DLD1 (cell line): ENCODE data around the gene CHMP5.

ENCODE experiments used
- in situ Hi-C: cut with HindIII; loops from 2 replicates; pipeline ENCODE4 v1.10.0; 2017; ENCODE audit warnings: low sequenced_read_pairs

The CHMP5 gene

GRCh38 chr9:33273266-33273971, 8.6 kb downstream of the CHMP5 start:
- in situ Hi-C loops, result loop anchor here (10.0 kb wide), 1 partner anchor 131 kb away; the partner anchor contains the start of gene AQP7

GRCh38 chr9:33273972-33274328, 9.1 kb downstream of the CHMP5 start:
- in situ Hi-C loops, result loop anchor here (10.0 kb wide), 1 partner anchor 131 kb away; the partner anchor contains the start of gene AQP7

- in situ Hi-C loops, result loop anchor here (10.0 kb wide), 1 partner anchor 127 kb away; the partner anchor contains the start of gene AQP7
Observed at GRCh38 chr9:33277484-33277883, 12.6 kb downstream of the CHMP5 start.

- in situ Hi-C loops, result no loop called here
Observed at GRCh38 chr9:33285502-33285901, 20.7 kb downstream of the CHMP5 start.

GRCh38 chr9:33287087-33287490, 22.2 kb downstream of the CHMP5 start:
- in situ Hi-C loops, result no loop called here

- in situ Hi-C loops, result no loop called here
Observed at GRCh38 chr9:33288235-33288634, 23.4 kb downstream of the CHMP5 start.

- in situ Hi-C loops, result no loop called here
Observed at GRCh38 chr9:33288828-33289483, 24.1 kb downstream of the CHMP5 start.

- in situ Hi-C loops, result no loop called here
Observed at GRCh38 chr9:33289496-33289895, 24.6 kb downstream of the CHMP5 start.

GRCh38 chr9:33289936-33290246, 25.0 kb downstream of the CHMP5 start:
- in situ Hi-C loops, result no loop called here

GRCh38 chr9:33290247-33291030, 25.6 kb downstream of the CHMP5 start, which contains the start of gene NFX1:
Gene NFX1 (plus strand): TSS chr9:33290516. CDS start chr9:33290573, 57 bp downstream.
- in situ Hi-C loops, result no loop called here

- in situ Hi-C loops, result no loop called here
Observed at GRCh38 chr9:33291031-33291397, 26.2 kb downstream of the CHMP5 start.

GRCh38 chr9:33291901-33292300, 27.1 kb downstream of the CHMP5 start:
- in situ Hi-C loops, result no loop called here

- in situ Hi-C loops, result no loop called here
Observed at GRCh38 chr9:33293782-33294181, 28.9 kb downstream of the CHMP5 start.

GRCh38 chr9:33294670-33295432, 30.0 kb downstream of the CHMP5 start:
- in situ Hi-C loops, result no loop called here

- in situ Hi-C loops, result no loop called here
Observed at GRCh38 chr9:33295571-33295970, 30.7 kb downstream of the CHMP5 start.

GRCh38 chr9:33297432-33297831, 32.6 kb downstream of the CHMP5 start:
- in situ Hi-C loops, result no loop called here

- in situ Hi-C loops, result no loop called here
Observed at GRCh38 chr9:33300546-33300945, 35.7 kb downstream of the CHMP5 start.

GRCh38 chr9:33304362-33304761, 39.5 kb downstream of the CHMP5 start:
- in situ Hi-C loops, result no loop called here

GRCh38 chr9:33306037-33306436, 41.2 kb downstream of the CHMP5 start:
- in situ Hi-C loops, result no loop called here

GRCh38 chr9:33307067-33307466, 42.2 kb downstream of the CHMP5 start:
- in situ Hi-C loops, result no loop called here

- in situ Hi-C loops, result no loop called here
Observed at GRCh38 chr9:33309903-33310302, 45.1 kb downstream of the CHMP5 start.
